A549 (cell line): ENCODE data around the gene SPINK8. TPM values are rescaled to one million over a fixed set of nuclear protein-coding genes. Genes with fewer than 3 reads are reported as not detected.

Experiments used
- ATAC-seq, 2 experiments: fragments of 200-7000 bp in 1 of 2; fragments of >200 bp in 1 of 2; cut with Nextera tagmentation in 1 of 2; cut with Tn5 transposase in 1 of 2; 3 replicates each; pipeline versions ENCODE4 v1.8.0 to v1.9.1; 2018 to 2020; ENCODE audit warnings: mild to moderate bottlenecking in 1 of 2, moderate library complexity in 1 of 2
- CTCF ChIA-PET: fragments of 300-600 bp; sonication (Branson Sonifier 250); formaldehyde crosslinking; extraction: SDS; loops from one replicate; lab custom pipeline; 2021; ENCODE audit warnings: antibody characterized with exemption, inconsistent platforms; lab: Yijun Ruan, JAX
- POLR2A ChIA-PET: fragments of 350-600 bp; formaldehyde crosslinking; extraction: SDS; loops from one replicate; lab custom pipeline; 2021; ENCODE audit warnings: antibody characterized with exemption, inconsistent platforms; lab: Yijun Ruan, JAX
- DNase-seq, 2 experiments: peaks; one replicate each; pipeline versions ENCODE4 v3.0.0 to v3.0.0-alpha.2; 2011 to 2016; ENCODE audit warnings: low read depth in 1 of 2, low spot score in 1 of 2
- FAIRE-seq: peaks from 2 replicates; lab custom pipeline; 2011; peaks lifted over from hg19 to GRCh38; lab: Jason Lieb, UNC
- H3K27ac ChIP-seq, 2 experiments: fragments of >200 bp; sonication (Bioruptor Twin); formaldehyde crosslinking; 3 replicates each; pipeline ENCODE4 v1.5.1; 2016 to 2017
- H3K4me1 ChIP-seq: fragments of >200 bp; sonication (Bioruptor Twin); formaldehyde crosslinking; 3 replicates; pipeline ENCODE4 v1.6.1; 2016
- H3K4me2 ChIP-seq: fragments of >200 bp; sonication (Bioruptor Twin); formaldehyde crosslinking; 3 replicates; pipeline ENCODE4 v1.6.1; 2016
- H3K4me3 ChIP-seq: fragments of >200 bp; sonication (Bioruptor Twin); formaldehyde crosslinking; 3 replicates; pipeline ENCODE4 v1.5.1; 2016
- H3K9me3 ChIP-seq: fragments of >200 bp; sonication (Bioruptor Twin); formaldehyde crosslinking; 3 replicates; pipeline ENCODE4 v1.6.1; 2016
- BHLHE40 ChIP-seq: IDR thresholded peaks from 2 replicates; pipeline ENCODE4 v1.6.1; 2012; ENCODE audit warnings: low read depth, low read length, inconsistent platforms
- HDAC2 ChIP-seq: fragments of 200-600 bp; sonication (generic); IDR thresholded peaks from 2 replicates; pipeline ENCODE4 v1.6.1; 2016
- HEYL ChIP-seq: fragments of 250-450 bp; sonication (Bioruptor Pico); IDR thresholded peaks from 2 replicates; pipeline ENCODE4 v1.8.0; 2021; ENCODE audit warnings: mild to moderate bottlenecking, moderate library complexity
- HOXA7 ChIP-seq: fragments of 250-450 bp; sonication (Bioruptor Pico); IDR thresholded peaks from 2 replicates; pipeline ENCODE4 v1.5.0; 2020; ENCODE audit warnings: mild to moderate bottlenecking, moderate library complexity
- HOXB13 ChIP-seq: fragments of 250-450 bp; sonication (Bioruptor Pico); IDR thresholded peaks from 2 replicates; pipeline ENCODE4 v1.5.0; 2020; ENCODE audit warnings: low read depth, mild to moderate bottlenecking, moderate library complexity
- KDM1A ChIP-seq: fragments of 200-600 bp; sonication (generic); IDR thresholded peaks from 2 replicates; pipeline ENCODE4 v1.6.1; 2016; ENCODE audit warnings: low read depth, mild to moderate bottlenecking
- MAFK ChIP-seq: fragments of 450-650 bp; IDR thresholded peaks from 2 replicates; pipeline ENCODE4 v1.6.1; 2014; ENCODE audit not compliant: partially characterized antibody
- NFE2L2 ChIP-seq: fragments of 150-350 bp; conservative IDR thresholded peaks from 2 replicates; pipeline ENCODE4 v1.6.1; 2014; ENCODE audit warnings: low read length
- NPAS2 ChIP-seq: fragments of 250-450 bp; sonication (Bioruptor Pico); IDR thresholded peaks from 2 replicates; pipeline ENCODE4 v1.8.0; 2022; ENCODE audit warnings: mild to moderate bottlenecking, moderate library complexity, borderline replicate concordance
- POLR2A ChIP-seq: IDR thresholded peaks from 2 replicates; pipeline ENCODE4 v1.6.1; 2012; ENCODE audit warnings: mild to moderate bottlenecking, low read length
- RNF2 ChIP-seq: fragments of 200-600 bp; sonication (generic); IDR thresholded peaks from 2 replicates; pipeline ENCODE4 v1.6.1; 2016; ENCODE audit warnings: low read depth, mild to moderate bottlenecking, antibody characterized with exemption, moderate library complexity, borderline replicate concordance
- ZSCAN20 ChIP-seq: fragments of 250-450 bp; sonication (Bioruptor Pico); IDR thresholded peaks from 2 replicates; pipeline ENCODE4 v1.8.0; 2022; ENCODE audit warnings: mild to moderate bottlenecking, moderate library complexity
- WGBS: methylation state at CpG from one replicate; pipeline ENCODE4 v1.1.6; 2017; ENCODE audit errors: missing lambda C conversion rate; 5-methylcytosine and 5-hydroxymethylcytosine counted together
- polyA plus RNA-seq, 4 experiments: library from polyadenylated mRNA; depleted of rRNA in 3 of 4; stranded (reverse); fragments of >200 nt; fragmentation: RNase III in 1 of 4; extraction: RNeasy Plus Mini Kit Qiagen cat#74134 plus additional on column Dnase treatment in 1 of 4; gene quantifications; 2 replicates in 3 of 4; 3 replicates in 1 of 4; pipeline ENCODE4 v1.2.3, GENCODE V29; 2011 to 2017
- TF ChIP-seq, protein P1 (sequence below): fragments of >200 bp; sonication (Bioruptor Twin); formaldehyde crosslinking; IDR thresholded peaks from 3 replicates; pipeline ENCODE4 v1.5.1; 2016
- TF ChIP-seq, protein P2 (sequence below): fragments of 200-600 bp; sonication (generic); IDR thresholded peaks from 2 replicates; pipeline ENCODE4 v1.6.1; 2016; ENCODE audit warnings: antibody characterized with exemption, mild to moderate bottlenecking, moderate library complexity
- TF ChIP-seq, protein P3 (sequence below): fragments of 250-450 bp; sonication (Bioruptor Pico); IDR thresholded peaks from 2 replicates; pipeline ENCODE4 v1.5.0; 2020; ENCODE audit warnings: low read depth, mild to moderate bottlenecking, moderate library complexity
- TF ChIP-seq, protein P4 (sequence below): fragments of 450-650 bp; IDR thresholded peaks from 2 replicates; pipeline ENCODE4 v1.6.1; 2014; ENCODE audit warnings: antibody characterized with exemption

SPINK8 gene
- polyA plus RNA-seq, 2 of the 4 experiments (the other 2 are of a cell fraction): not detected

DNA sequence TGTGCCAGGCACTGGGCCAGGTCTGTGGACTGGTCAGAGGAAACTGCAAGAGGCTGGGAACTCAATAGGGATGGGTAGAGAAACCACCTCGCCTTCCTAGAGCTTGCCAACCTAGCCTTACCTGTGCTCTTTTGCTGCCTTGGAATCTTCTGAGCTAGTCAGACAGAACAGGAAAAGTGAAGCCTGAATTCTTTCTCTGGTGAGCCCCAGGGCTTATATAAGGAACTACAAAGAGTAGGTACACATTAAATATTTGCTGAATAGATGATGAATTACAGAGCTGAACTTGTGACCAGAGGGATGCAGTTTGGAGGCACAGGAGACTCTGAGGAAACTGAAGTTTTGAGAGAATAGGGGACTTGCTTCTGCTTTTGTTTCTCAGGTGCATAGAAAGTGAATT lies 23.0 kb upstream of the SPINK8 start:
- Histone ChIP-seq H3K4me3 (no peak overlapping the region), H3K27ac (no peak overlapping the region), H3K4me1 (no peaks in the 10 kb centered on the region), H3K9me3 (no peaks in the 10 kb centered on the region; the same call in 2 of the 3 replicates), H3K4me2 (no peak overlapping the region)
- FAIRE-seq (no peak), ATAC-seq (no peak), DNase-seq (no peak)
- ChIA-PET POLR2A (no interaction called here), CTCF (interaction anchor here (1.6 kb wide), 1 partner anchor 79 kb away, joined by 7 read pairs; no protein-coding TSS in a partner anchor)
- TF ChIP-seq ZSCAN20 (CRISPR knock-in tag) (no peak), POLR2A (no peak), HOXA7 (CRISPR knock-in tag) (no peak), HOXB13 (CRISPR knock-in tag) (no peak), MAFK (no peak), HEYL (CRISPR knock-in tag) (no peak), NPAS2 (CRISPR knock-in tag) (no peak), BHLHE40 (no peak), NFE2L2 (no peak), HDAC2 (no peak), RNF2 (no peak)
- TF ChIP-seq, protein P1, sequence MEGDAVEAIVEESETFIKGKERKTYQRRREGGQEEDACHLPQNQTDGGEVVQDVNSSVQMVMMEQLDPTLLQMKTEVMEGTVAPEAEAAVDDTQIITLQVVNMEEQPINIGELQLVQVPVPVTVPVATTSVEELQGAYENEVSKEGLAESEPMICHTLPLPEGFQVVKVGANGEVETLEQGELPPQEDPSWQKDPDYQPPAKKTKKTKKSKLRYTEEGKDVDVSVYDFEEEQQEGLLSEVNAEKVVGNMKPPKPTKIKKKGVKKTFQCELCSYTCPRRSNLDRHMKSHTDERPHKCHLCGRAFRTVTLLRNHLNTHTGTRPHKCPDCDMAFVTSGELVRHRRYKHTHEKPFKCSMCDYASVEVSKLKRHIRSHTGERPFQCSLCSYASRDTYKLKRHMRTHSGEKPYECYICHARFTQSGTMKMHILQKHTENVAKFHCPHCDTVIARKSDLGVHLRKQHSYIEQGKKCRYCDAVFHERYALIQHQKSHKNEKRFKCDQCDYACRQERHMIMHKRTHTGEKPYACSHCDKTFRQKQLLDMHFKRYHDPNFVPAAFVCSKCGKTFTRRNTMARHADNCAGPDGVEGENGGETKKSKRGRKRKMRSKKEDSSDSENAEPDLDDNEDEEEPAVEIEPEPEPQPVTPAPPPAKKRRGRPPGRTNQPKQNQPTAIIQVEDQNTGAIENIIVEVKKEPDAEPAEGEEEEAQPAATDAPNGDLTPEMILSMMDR: no peak
- TF ChIP-seq, protein P2, sequence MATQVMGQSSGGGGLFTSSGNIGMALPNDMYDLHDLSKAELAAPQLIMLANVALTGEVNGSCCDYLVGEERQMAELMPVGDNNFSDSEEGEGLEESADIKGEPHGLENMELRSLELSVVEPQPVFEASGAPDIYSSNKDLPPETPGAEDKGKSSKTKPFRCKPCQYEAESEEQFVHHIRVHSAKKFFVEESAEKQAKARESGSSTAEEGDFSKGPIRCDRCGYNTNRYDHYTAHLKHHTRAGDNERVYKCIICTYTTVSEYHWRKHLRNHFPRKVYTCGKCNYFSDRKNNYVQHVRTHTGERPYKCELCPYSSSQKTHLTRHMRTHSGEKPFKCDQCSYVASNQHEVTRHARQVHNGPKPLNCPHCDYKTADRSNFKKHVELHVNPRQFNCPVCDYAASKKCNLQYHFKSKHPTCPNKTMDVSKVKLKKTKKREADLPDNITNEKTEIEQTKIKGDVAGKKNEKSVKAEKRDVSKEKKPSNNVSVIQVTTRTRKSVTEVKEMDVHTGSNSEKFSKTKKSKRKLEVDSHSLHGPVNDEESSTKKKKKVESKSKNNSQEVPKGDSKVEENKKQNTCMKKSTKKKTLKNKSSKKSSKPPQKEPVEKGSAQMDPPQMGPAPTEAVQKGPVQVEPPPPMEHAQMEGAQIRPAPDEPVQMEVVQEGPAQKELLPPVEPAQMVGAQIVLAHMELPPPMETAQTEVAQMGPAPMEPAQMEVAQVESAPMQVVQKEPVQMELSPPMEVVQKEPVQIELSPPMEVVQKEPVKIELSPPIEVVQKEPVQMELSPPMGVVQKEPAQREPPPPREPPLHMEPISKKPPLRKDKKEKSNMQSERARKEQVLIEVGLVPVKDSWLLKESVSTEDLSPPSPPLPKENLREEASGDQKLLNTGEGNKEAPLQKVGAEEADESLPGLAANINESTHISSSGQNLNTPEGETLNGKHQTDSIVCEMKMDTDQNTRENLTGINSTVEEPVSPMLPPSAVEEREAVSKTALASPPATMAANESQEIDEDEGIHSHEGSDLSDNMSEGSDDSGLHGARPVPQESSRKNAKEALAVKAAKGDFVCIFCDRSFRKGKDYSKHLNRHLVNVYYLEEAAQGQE: no peak
- TF ChIP-seq, protein P3, sequence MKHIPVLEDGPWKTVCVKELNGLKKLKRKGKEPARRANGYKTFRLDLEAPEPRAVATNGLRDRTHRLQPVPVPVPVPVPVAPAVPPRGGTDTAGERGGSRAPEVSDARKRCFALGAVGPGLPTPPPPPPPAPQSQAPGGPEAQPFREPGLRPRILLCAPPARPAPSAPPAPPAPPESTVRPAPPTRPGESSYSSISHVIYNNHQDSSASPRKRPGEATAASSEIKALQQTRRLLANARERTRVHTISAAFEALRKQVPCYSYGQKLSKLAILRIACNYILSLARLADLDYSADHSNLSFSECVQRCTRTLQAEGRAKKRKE: no peak
- 0% methylated on average over 1 of the region's 1 CpG for WGBS

- ChIA-PET POLR2A (no interaction called here), CTCF (no interaction called here)
- no peak overlapping the region for H3K4me3 ChIP-seq
- WGBS: 72% methylated on average over 4 of the region's 4 CpGs
- DNase-seq: no peak
- H3K9me3 ChIP-seq: no peaks in the 10 kb centered on the region
- no peak for FAIRE-seq
- TF ChIP-seq, protein P4, sequence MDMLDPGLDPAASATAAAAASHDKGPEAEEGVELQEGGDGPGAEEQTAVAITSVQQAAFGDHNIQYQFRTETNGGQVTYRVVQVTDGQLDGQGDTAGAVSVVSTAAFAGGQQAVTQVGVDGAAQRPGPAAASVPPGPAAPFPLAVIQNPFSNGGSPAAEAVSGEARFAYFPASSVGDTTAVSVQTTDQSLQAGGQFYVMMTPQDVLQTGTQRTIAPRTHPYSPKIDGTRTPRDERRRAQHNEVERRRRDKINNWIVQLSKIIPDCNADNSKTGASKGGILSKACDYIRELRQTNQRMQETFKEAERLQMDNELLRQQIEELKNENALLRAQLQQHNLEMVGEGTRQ: no peak
- TF ChIP-seq, protein P1: no peak
- TF ChIP-seq POLR2A: no peak
- TF ChIP-seq, protein P3: no peak
- no peak for TF ChIP-seq KDM1A
- no peak for TF ChIP-seq MAFK
- no peak for TF ChIP-seq RNF2
- H3K27ac ChIP-seq: no peak overlapping the region
- no peaks in the 10 kb centered on the region for H3K4me1 ChIP-seq
- no peak overlapping the region for H3K4me2 ChIP-seq
- ATAC-seq: no peak
These were observed 20.5 kb upstream of the SPINK8 start for GRCh38 chr3:48353987-48354386.
